ENCODE results near the gene SHB.
A peak's percentile ranks its signal among the peaks of the same experiment; 100 is the strongest.

SHB gene

GRCh38 chr9:37953206-37953774 lies 115.7 kb downstream of the SHB start:
- DNase-seq (ENCODE audit: low read depth) = no peak

- peak; percentile 56 for DNase-seq (ENCODE audit: low read depth)
These were observed 116.3 kb downstream of the SHB start for GRCh38 chr9:37952731-37953130.

GRCh38 chr9:37951671-37952449 lies 117.2 kb downstream of the SHB start:
- no peak for DNase-seq (ENCODE audit: low read depth)

- DNase-seq (ENCODE audit: low read depth) = no peak
These were observed 118.5 kb downstream of the SHB start for GRCh38 chr9:37950561-37950960.

GRCh38 chr9:37949576-37949975 lies 119.5 kb downstream of the SHB start:
- DNase-seq (ENCODE audit: low read depth) = no peak

- DNase-seq (ENCODE audit: low read depth) = no peak
These were observed 120.5 kb downstream of the SHB start for GRCh38 chr9:37948417-37948980.

- DNase-seq (ENCODE audit: low read depth) = no peak
These were observed 121.0 kb downstream of the SHB start for GRCh38 chr9:37947977-37948376.

GRCh38 chr9:37947471-37947870 lies 121.6 kb downstream of the SHB start:
- DNase-seq (ENCODE audit: low read depth) = no peak

GRCh38 chr9:37946971-37947370 lies 122.1 kb downstream of the SHB start:
- DNase-seq (ENCODE audit: low read depth) = no peak

GRCh38 chr9:37946041-37946440 lies 123.0 kb downstream of the SHB start:
- DNase-seq (ENCODE audit: low read depth) = no peak

- no peak for DNase-seq (ENCODE audit: low read depth)
These were observed 124.2 kb downstream of the SHB start for GRCh38 chr9:37944671-37945481.

GRCh38 chr9:37944266-37944650 lies 124.8 kb downstream of the SHB start:
- DNase-seq (ENCODE audit: low read depth) = no peak

- DNase-seq (ENCODE audit: low read depth) = peak; percentile 85
These were observed 125.4 kb downstream of the SHB start for GRCh38 chr9:37943345-37944265.

- no peak for DNase-seq (ENCODE audit: low read depth)
These were observed 126.2 kb downstream of the SHB start for GRCh38 chr9:37942621-37943344.

- no peak for DNase-seq (ENCODE audit: low read depth)
These were observed 127.8 kb downstream of the SHB start for GRCh38 chr9:37941253-37941652.

- DNase-seq (ENCODE audit: low read depth) = no peak
These were observed 129.4 kb downstream of the SHB start for GRCh38 chr9:37939575-37940095.

- peak; percentile 78 for DNase-seq (ENCODE audit: low read depth)
These were observed 130.7 kb downstream of the SHB start for GRCh38 chr9:37938121-37938891.

- DNase-seq (ENCODE audit: low read depth) = peak; percentile 35
These were observed 131.7 kb downstream of the SHB start for GRCh38 chr9:37937366-37937765.

GRCh38 chr9:37936965-37937364 lies 132.1 kb downstream of the SHB start:
- peak; percentile 53 for DNase-seq (ENCODE audit: low read depth)

- no peak for DNase-seq (ENCODE audit: low read depth)
These were observed 132.7 kb downstream of the SHB start for GRCh38 chr9:37936376-37936775.

Measured in GM04504 (cell line).